K562 (cell line): ENCODE measurements around the gene TEX38. TPM values are rescaled to one million over a fixed set of nuclear protein-coding genes. Genes with fewer than 3 reads are reported as not detected.

ENCODE experiments used
- ATAC-seq: fragments of 200-7000 bp; cut with Tn5 transposase; 3 replicates; pipeline ENCODE4 v1.9.1; 2020; ENCODE audit warnings: moderate library complexity
- BruUV-seq: library from RNA; stranded (reverse); fragments of 400-500 nt; replicated peaks from 2 replicates; lab custom pipeline; 2021; lab: Mats Ljungman, UMichigan
- CTCF ChIA-PET: fragments of 300-600 bp; formaldehyde crosslinking; extraction: SDS; loops from one replicate; lab custom pipeline; 2021; ENCODE audit warnings: low intra/inter-chr PET ratio; lab: Yijun Ruan, JAX
- POLR2A ChIA-PET: fragments of 300-600, 350-650 bp; sonication (Branson Sonifier 250); formaldehyde crosslinking; extraction: SDS; loops from one replicate; lab custom pipeline; 2021; ENCODE audit warnings: antibody characterized with exemption, inconsistent platforms; lab: Yijun Ruan, JAX
- DNase-seq, 4 experiments: peaks; one replicate each; pipeline versions ENCODE4 v3.0.0 to v3.0.0-alpha.2; 2011 to 2018; ENCODE audit warnings: low spot score in 3 of 4, mixed read lengths in 3 of 4; ENCODE audit errors: extremely low read depth in 1 of 4
- FAIRE-seq: peaks from 2 replicates; lab custom pipeline; 2011; peaks lifted over from hg19 to GRCh38; lab: Jason Lieb, UNC
- H2AFZ ChIP-seq: 2 replicates; pipeline ENCODE4 v1.6.0; 2011; ENCODE audit warnings: low read depth, low read length, control low read depth, inconsistent platforms
- H3K27ac ChIP-seq: fragments of 200-600 bp; 3 replicates; pipeline ENCODE4 v1.8.0; 2011; ENCODE audit warnings: low read depth, mild to moderate bottlenecking, control low read depth, inconsistent platforms, low read length, moderate library complexity, mixed read lengths; ENCODE audit errors: extremely low read depth
- H3K27me3 ChIP-seq, 2 experiments: fragments of 300-600 bp in 1 of 2; 2 replicates in 1 of 2; 3 replicates in 1 of 2; pipeline versions ENCODE4 v1.6.0 to v1.8.0; 2011; ENCODE audit warnings: inconsistent platforms in 2 of 2, low read length in 2 of 2, mild to moderate bottlenecking in 1 of 2, mixed read lengths in 1 of 2, moderate library complexity in 1 of 2; ENCODE audit not compliant: control insufficient read depth in 2 of 2, insufficient read depth in 2 of 2
- H3K36me3 ChIP-seq: fragments of 300-600 bp; 3 replicates; pipeline ENCODE4 v1.8.0; 2011; ENCODE audit warnings: mild to moderate bottlenecking, low read length, inconsistent platforms; ENCODE audit not compliant: control insufficient read depth, insufficient read depth
- H3K4me1 ChIP-seq, 2 experiments: fragments of 200-600 bp in 1 of 2; replicated peaks in 1 of 2; 2 replicates in 1 of 2; 3 replicates in 1 of 2; pipeline versions ENCODE4 v1.5.1 to v1.8.0; 2011; ENCODE audit warnings: inconsistent platforms in 2 of 2, low read length in 2 of 2, mild to moderate bottlenecking in 1 of 2, mixed read lengths in 1 of 2, moderate library complexity in 1 of 2; ENCODE audit not compliant: control insufficient read depth in 2 of 2, insufficient read depth in 2 of 2
- H3K4me2 ChIP-seq: 2 replicates; pipeline ENCODE4 v1.6.1; 2011; ENCODE audit warnings: low read length, control low read depth, inconsistent platforms, mixed read lengths; ENCODE audit not compliant: insufficient read depth
- H3K4me3 ChIP-seq: fragments of 200-600 bp; sonication (generic), shearing (Covaris generic); 2 replicates; pipeline ENCODE4 v1.5.1; 2016; ENCODE audit warnings: control low read depth, inconsistent platforms
- H3K79me2 ChIP-seq: fragments of 200-600 bp; 3 replicates; pipeline ENCODE4 v1.8.0; 2011; ENCODE audit warnings: low read length, inconsistent platforms; ENCODE audit not compliant: control insufficient read depth, insufficient read depth
- H3K9ac ChIP-seq, 2 experiments: 2 replicates each; pipeline versions ENCODE4 v1.6.0 to v1.6.1; 2011; ENCODE audit warnings: low read depth in 2 of 2, low read length in 2 of 2, control low read depth in 1 of 2, inconsistent platforms in 1 of 2, mild to moderate bottlenecking in 1 of 2, mixed read lengths in 1 of 2; ENCODE audit not compliant: insufficient read depth in 1 of 2
- H3K9me1 ChIP-seq: one replicate; pipeline ENCODE4 v1.6.0; 2011; ENCODE audit warnings: inconsistent platforms, mild to moderate bottlenecking, low read length, moderate library complexity; ENCODE audit not compliant: control insufficient read depth, insufficient read depth
- H3K9me3 ChIP-seq: replicated peaks from 2 replicates; pipeline ENCODE4 v1.5.1; 2011; ENCODE audit warnings: low read depth, low read length, inconsistent platforms; ENCODE audit not compliant: control insufficient read depth, insufficient read depth
- H4K20me1 ChIP-seq: replicated peaks from 2 replicates; pipeline ENCODE4 v1.6.1; 2011; ENCODE audit warnings: low read length, inconsistent platforms, mixed read lengths; ENCODE audit not compliant: control insufficient read depth, insufficient read depth
- CHD2 ChIP-seq: IDR thresholded peaks from 2 replicates; pipeline ENCODE4 v1.6.1; 2011; ENCODE audit warnings: low read depth, low read length
- CTBP1 ChIP-seq: fragments of 450-650 bp; IDR thresholded peaks from 2 replicates; pipeline ENCODE4 v1.6.1; 2016; ENCODE audit warnings: borderline replicate concordance
- FOSL1 ChIP-seq: fragments of 200-800 bp; sonication (Bioruptor generic); conservative IDR thresholded peaks from 2 replicates; pipeline ENCODE4 v1.6.1; 2016; ENCODE audit warnings: missing genetic modification characterization, missing compliant biosample characterization
- FOXA1 ChIP-seq: fragments of 450-650 bp; IDR thresholded peaks from 2 replicates; pipeline ENCODE4 v1.6.1; 2016; ENCODE audit warnings: mild to moderate bottlenecking, borderline replicate concordance
- FOXM1 ChIP-seq, 2 experiments: fragments of 450-650 bp in 1 of 2; sonication (generic) in 1 of 2; formaldehyde crosslinking in 1 of 2; IDR thresholded peaks; 2 replicates each; pipeline versions ENCODE4 v1.6.1 to v1.9.0; 2017 to 2022; ENCODE audit warnings: low read depth in 2 of 2, mild to moderate bottlenecking in 2 of 2, missing genetic modification reagents in 1 of 2, moderate library complexity in 1 of 2
- FOXP4 ChIP-seq: sonication (generic); formaldehyde crosslinking; IDR thresholded peaks from 2 replicates; pipeline ENCODE4 v1.8.0; 2022; ENCODE audit warnings: mild to moderate bottlenecking, missing genetic modification reagents, borderline replicate concordance
- GMEB1 ChIP-seq: fragments of 250-450 bp; sonication (Bioruptor Pico); IDR thresholded peaks from 2 replicates; pipeline ENCODE4 v1.4.0; 2020; ENCODE audit warnings: mild to moderate bottlenecking
- JUNB ChIP-seq: fragments of 450-650 bp; formaldehyde crosslinking; conservative IDR thresholded peaks from 2 replicates; pipeline ENCODE4 v1.4.0; 2020; ENCODE audit warnings: mild to moderate bottlenecking
- MTF1 ChIP-seq: fragments of 250-450 bp; sonication (Bioruptor Pico); IDR thresholded peaks from 2 replicates; pipeline ENCODE4 v1.9.0; 2021; ENCODE audit warnings: moderate library complexity, mild to moderate bottlenecking, inconsistent platforms, borderline replicate concordance
- MYNN ChIP-seq, 2 experiments: sonication (generic); formaldehyde crosslinking in 1 of 2; IDR thresholded peaks; 2 replicates each; pipeline versions ENCODE4 v1.5.0 to v1.6.1; 2016 to 2020; ENCODE audit warnings: antibody characterized with exemption in 1 of 2, missing genetic modification reagents in 1 of 2
- SMARCA4 ChIP-seq: fragments of 450-650 bp; IDR thresholded peaks from 2 replicates; pipeline ENCODE4 v1.6.1; 2016
- TAF15 ChIP-seq: fragments of 200-400 bp; formaldehyde crosslinking; IDR thresholded peaks from 2 replicates; pipeline ENCODE4 v1.6.1; 2017; ENCODE audit warnings: mild to moderate bottlenecking, low read depth, low read length, moderate library complexity
- TEAD4 ChIP-seq, 2 experiments: sonication (generic) in 1 of 2; formaldehyde crosslinking in 1 of 2; IDR thresholded peaks; 2 replicates each; pipeline versions ENCODE4 v1.6.1 to v1.8.0; 2012 to 2022; ENCODE audit warnings: borderline replicate concordance in 1 of 2, inconsistent platforms in 1 of 2, low read length in 1 of 2, mild to moderate bottlenecking in 1 of 2, missing genetic modification reagents in 1 of 2
- ZNF41 ChIP-seq: fragments of 250-450 bp; sonication (Bioruptor Pico); conservative IDR thresholded peaks from 2 replicates; pipeline ENCODE4 v1.4.0; 2020; ENCODE audit warnings: mild to moderate bottlenecking
- ZNF76 ChIP-seq: fragments of 250-450 bp; sonication (Bioruptor Pico); IDR thresholded peaks from 2 replicates; pipeline ENCODE4 v1.4.0; 2020; ENCODE audit warnings: mild to moderate bottlenecking, moderate library complexity, borderline replicate concordance
- WGBS: fragments of 100-300 bp; shearing (Covaris generic); methylation state at CpG from one replicate; pipeline ENCODE4 v1.1.6; 2016; ENCODE audit warnings: low coverage, mixed read lengths; ENCODE audit not compliant: insufficient coverage; ENCODE audit errors: missing lambda C conversion rate; 5-methylcytosine and 5-hydroxymethylcytosine counted together
- in situ Hi-C: fragments of 300-500 bp; cut with MboI; formaldehyde crosslinking; loops from 4 replicates; pipeline ENCODE4 v1.15.0; 2018; ENCODE audit warnings: inconsistent platforms, mixed read lengths
- intact Hi-C: fragments of 100-400 bp; cut with micrococcal nuclease; formaldehyde crosslinking; loops from 2 replicates; pipeline ENCODE4 v1.14.2; 2022
- polyA plus RNA-seq, 8 experiments: library from polyadenylated mRNA; depleted of rRNA in 4 of 8; stranded (reverse) in 5 of 8; unstranded in 3 of 8; fragments of >200 nt; fragmentation: Nextera tagmentation in 2 of 8; fragmentation: Illumina TruSeq in 1 of 8; extraction: Ambion mirVana in 2 of 8; extraction: Trizol in 1 of 8; gene quantifications; 2 replicates each; pipeline versions ENCODE4 v1.2.1 to v1.2.3, GENCODE V29; 2011 to 2014; ENCODE audit warnings: inconsistent platforms in 1 of 8, missing spikeins in 1 of 8
- total RNA-seq, 7 experiments: library from RNA; depleted of rRNA in 6 of 7; stranded (reverse); fragments of >200 nt in 6 of 7; fragmentation: Illumina TruSeq in 2 of 7; extraction: Trizol in 2 of 7; gene quantifications; 2 replicates each; pipeline versions ENCODE4 v1.2.1 to v1.2.3, GENCODE V29; 2011 to 2021; ENCODE audit warnings: low replicate concordance in 1 of 7
- TF ChIP-seq, protein P1 (sequence below): sonication (generic); formaldehyde crosslinking; IDR thresholded peaks from 2 replicates; pipeline ENCODE4 v1.8.1; 2023; ENCODE audit warnings: mild to moderate bottlenecking, missing genetic modification reagents, moderate library complexity

Gene TEX38
- total and polyA plus RNA-seq, 9 of the 15 experiments (the other 6 are each of a cell fraction or from before 2014, with no cell fraction given): not detected

- intact Hi-C loops (loop anchor here (1.0 to 5.0 kb wide), 2 partner anchors 65 to 103 kb away; no protein-coding TSS in a partner anchor), in situ Hi-C loops (no loop called here)
- FAIRE-seq: no peak
- H3K27me3 ChIP-seq: no peaks in the 10 kb centered on the region
- H3K9ac ChIP-seq: no peak overlapping the region
- H3K9me1 ChIP-seq: no peaks in the 10 kb centered on the region
- no peak for ATAC-seq
- no peak overlapping the region for H3K4me3 ChIP-seq
- BruUV-seq: no TSS peak
- no peaks in the 10 kb centered on the region for H3K36me3 ChIP-seq
- no peak overlapping the region for H3K4me2 ChIP-seq
- no peaks in the 10 kb centered on the region for H3K79me2 ChIP-seq
- no peak for TF ChIP-seq JUNB (CRISPR knock-in tag)
- no peak for TF ChIP-seq GMEB1 (CRISPR knock-in tag)
- TF ChIP-seq CHD2: no peak
- TF ChIP-seq MTF1 (CRISPR knock-in tag): no peak
- no peak for TF ChIP-seq MYNN (IDR thresholded peaks at IDR 0.05)
- no peak for TF ChIP-seq MYNN (CRISPR knock-in tag; IDR thresholded peaks at IDR 0.05)
- TF ChIP-seq CTBP1: no peak
- no peak for TF ChIP-seq TEAD4 (IDR thresholded peaks at IDR 0.05; ENCODE audit: low read length)
- no peak for TF ChIP-seq TEAD4 (CRISPR knock-in tag; IDR thresholded peaks at IDR 0.05; ENCODE audit: borderline replicate concordance)
- TF ChIP-seq FOXA1: no peak
- TF ChIP-seq ZNF76 (CRISPR knock-in tag): no peak
- TF ChIP-seq TAF15: no peak
- no peak for TF ChIP-seq SMARCA4
- TF ChIP-seq ZNF41: no peak
- no peak for TF ChIP-seq FOSL1 (tag)
- TF ChIP-seq, protein P1, sequence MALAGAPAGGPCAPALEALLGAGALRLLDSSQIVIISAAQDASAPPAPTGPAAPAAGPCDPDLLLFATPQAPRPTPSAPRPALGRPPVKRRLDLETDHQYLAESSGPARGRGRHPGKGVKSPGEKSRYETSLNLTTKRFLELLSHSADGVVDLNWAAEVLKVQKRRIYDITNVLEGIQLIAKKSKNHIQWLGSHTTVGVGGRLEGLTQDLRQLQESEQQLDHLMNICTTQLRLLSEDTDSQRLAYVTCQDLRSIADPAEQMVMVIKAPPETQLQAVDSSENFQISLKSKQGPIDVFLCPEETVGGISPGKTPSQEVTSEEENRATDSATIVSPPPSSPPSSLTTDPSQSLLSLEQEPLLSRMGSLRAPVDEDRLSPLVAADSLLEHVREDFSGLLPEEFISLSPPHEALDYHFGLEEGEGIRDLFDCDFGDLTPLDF (CRISPR knock-in tag): no peak
- no peak for TF ChIP-seq FOXP4 (CRISPR knock-in tag)
- no peak for TF ChIP-seq FOXM1 (IDR thresholded peaks at IDR 0.05; ENCODE audit: low read depth)
- no peak for TF ChIP-seq FOXM1 (CRISPR knock-in tag; IDR thresholded peaks at IDR 0.05; ENCODE audit: low read depth)
- TF ChIP-seq, all 486 proteins: peak for 0
- Histone ChIP-seq H3K9me3 (no peaks in the 10 kb centered on the region), H2AFZ (0 out of 2 replicates have a peak overlapping the region, but pooled peaks have one; percentile 11), H3K27ac (no peak overlapping the region), H4K20me1 (no peaks in the 10 kb centered on the region), H3K4me1 (peaks cover 13 to 19% of the 10 kb centered on the region in 2 experiments)
- ChIA-PET CTCF (interaction anchor here (0.6 to 4.8 kb wide), 3 partner anchors 38 to 104 kb away, joined by 3 to 46 read pairs (median 3); no protein-coding TSS in a partner anchor), POLR2A (interaction anchor here (0.7 to 2.7 kb wide), 10 partner anchors 12 to 80 kb away, joined by 3 to 12 read pairs (median 4); no protein-coding TSS in a partner anchor)
- DNase-seq: peak in 1 of 4 experiments; percentile 6
- 16% methylated on average over 7 of the region's 7 CpGs for WGBS
Observed at GRCh38 chr1:46621930-46622329, 49.7 kb upstream of the TEX38 start.
